Neuronal stem cell (in vitro differentiated cells): ENCODE data around the gene CCDC171.

Experiments used
- DNase-seq: peaks from one replicate; pipeline ENCODE4 v3.0.0-alpha.2; 2013; ENCODE audit warnings: low spot score
- H2AFZ ChIP-seq: one replicate; pipeline ENCODE4 v1.6.1; 2013; ENCODE audit warnings: mild to moderate bottlenecking, low read length, inconsistent platforms
- H2AK5ac ChIP-seq: 2 replicates; pipeline ENCODE4 v1.6.1; 2013; ENCODE audit warnings: low read depth, mild to moderate bottlenecking, inconsistent platforms, low read length, moderate library complexity, mixed read lengths
- H2BK120ac ChIP-seq: 2 replicates; pipeline ENCODE4 v1.6.1; 2013; ENCODE audit warnings: low read depth, mild to moderate bottlenecking, inconsistent platforms, low read length, moderate library complexity, mixed read lengths
- H2BK12ac ChIP-seq: one replicate; pipeline ENCODE4 v1.6.1; 2013; ENCODE audit warnings: low read length, inconsistent platforms
- H2BK15ac ChIP-seq: 2 replicates; pipeline ENCODE4 v1.6.1; 2013; ENCODE audit warnings: mild to moderate bottlenecking, low read length, inconsistent platforms, mixed read lengths
- H2BK5ac ChIP-seq: one replicate; pipeline ENCODE4 v1.6.1; 2013; ENCODE audit warnings: inconsistent platforms, mild to moderate bottlenecking, low read length, moderate library complexity
- H3K14ac ChIP-seq: one replicate; pipeline ENCODE4 v1.6.1; 2013; ENCODE audit warnings: low read length, inconsistent platforms
- H3K18ac ChIP-seq: 2 replicates; pipeline ENCODE4 v1.6.1; 2013; ENCODE audit warnings: low read length, inconsistent platforms
- H3K23ac ChIP-seq: 2 replicates; pipeline ENCODE4 v1.6.1; 2013; ENCODE audit warnings: low read depth, mild to moderate bottlenecking, mixed read lengths, low read length, inconsistent platforms; ENCODE audit not compliant: poor library complexity
- H3K27ac ChIP-seq: replicated peaks from 3 replicates; pipeline ENCODE4 v1.5.1; 2013; ENCODE audit warnings: low read length, inconsistent platforms
- H3K27me3 ChIP-seq, 3 experiments: 2 replicates each; pipeline ENCODE4 v1.6.1; 2013; ENCODE audit warnings: low read length in 3 of 3, mild to moderate bottlenecking in 2 of 3, inconsistent platforms in 1 of 3, low read depth in 1 of 3, mixed read lengths in 1 of 3, moderate library complexity in 1 of 3; ENCODE audit not compliant: control insufficient read depth in 3 of 3, insufficient read depth in 3 of 3
- H3K36me3 ChIP-seq, 2 donors: replicated peaks in 1 of 2; 2 replicates each; pipeline ENCODE4 v1.6.1; 2013; ENCODE audit warnings: low read length in 2 of 2; ENCODE audit not compliant: control insufficient read depth in 2 of 2, insufficient read depth in 2 of 2
- H3K4ac ChIP-seq: 2 replicates; pipeline ENCODE4 v1.6.1; 2013; ENCODE audit warnings: inconsistent platforms, mild to moderate bottlenecking, low read length, moderate library complexity
- H3K4me1 ChIP-seq, 2 donors: 1 replicate in 1 of 2; 2 replicates in 1 of 2; pipeline ENCODE4 v1.6.1; 2013; ENCODE audit warnings: low read length in 2 of 2, low read depth in 1 of 2; ENCODE audit not compliant: control insufficient read depth in 2 of 2, insufficient read depth in 1 of 2
- H3K4me2 ChIP-seq: one replicate; pipeline ENCODE4 v1.6.1; 2013; ENCODE audit warnings: mild to moderate bottlenecking, low read length, inconsistent platforms; ENCODE audit not compliant: insufficient read depth, poor library complexity, severe bottlenecking
- H3K4me3 ChIP-seq, 2 donors: 2 replicates each; pipeline ENCODE4 v1.5.1; 2013; ENCODE audit warnings: low read length in 2 of 2, mild to moderate bottlenecking in 2 of 2, inconsistent platforms in 1 of 2, moderate library complexity in 1 of 2
- H3K79me1 ChIP-seq: one replicate; pipeline ENCODE4 v1.6.1; 2013; ENCODE audit warnings: low read depth, mild to moderate bottlenecking, inconsistent platforms, low read length, moderate library complexity
- H3K9ac ChIP-seq: one replicate; pipeline ENCODE4 v1.6.1; 2013; ENCODE audit warnings: mild to moderate bottlenecking, low read depth, low read length, inconsistent platforms; ENCODE audit not compliant: poor library complexity
- H3K9me3 ChIP-seq, 2 donors: replicated peaks in 1 of 2; 2 replicates each; pipeline versions ENCODE3 to v1.6.1; 2013; ENCODE audit warnings: low read length in 2 of 2, mild to moderate bottlenecking in 2 of 2, inconsistent platforms in 1 of 2, low read depth in 1 of 2, mixed read lengths in 1 of 2, moderate library complexity in 1 of 2; ENCODE audit not compliant: control insufficient read depth in 2 of 2, insufficient read depth in 1 of 2
- H4K8ac ChIP-seq: one replicate; pipeline ENCODE4 v1.6.1; 2013; ENCODE audit warnings: low read depth, mild to moderate bottlenecking, inconsistent platforms, low read length, moderate library complexity
- H4K91ac ChIP-seq: one replicate; pipeline ENCODE4 v1.6.1; 2013; ENCODE audit warnings: low read length, low read depth, mild to moderate bottlenecking, inconsistent platforms; ENCODE audit not compliant: poor library complexity
- WGBS, 2 donors: extraction: QIAGEN DNeasy Blood & Tissue Kit; methylation state at CpG; one replicate each; pipeline ENCODE4 v1.1.7; 2013; ENCODE audit warnings: missing lambda C conversion rate in 2 of 2, mixed read lengths in 1 of 2; ENCODE audit not compliant: insufficient read length in 2 of 2, insufficient replicate concordance in 1 of 2; ENCODE audit errors: extremely low coverage in 2 of 2; 5-methylcytosine and 5-hydroxymethylcytosine counted together

The CCDC171 gene

GRCh38 chr9:15982182-15982581, 429.3 kb downstream of the CCDC171 start:
- DNase-seq, result no peak
- H3K79me1 ChIP-seq, result no peaks in the 10 kb centered on the region
- H3K23ac ChIP-seq, result no peak overlapping the region
- H3K14ac ChIP-seq, result no peak overlapping the region
- no peaks in the 10 kb centered on the region for H3K4me1 ChIP-seq
- H3K4ac ChIP-seq, result no peak overlapping the region
- WGBS, 2 donors, result no CpG with 5 or more reads among the region's 5 CpGs
- no peak overlapping the region for H3K4me3 ChIP-seq
- no peak overlapping the region for H2AFZ ChIP-seq
- no peak overlapping the region for H3K9ac ChIP-seq
- no peak overlapping the region for H2BK120ac ChIP-seq
- no peak overlapping the region for H2AK5ac ChIP-seq
- no peak overlapping the region for H4K91ac ChIP-seq
- no peak overlapping the region for H3K4me2 ChIP-seq
- H3K18ac ChIP-seq, result no peak overlapping the region
- H2BK5ac ChIP-seq, result no peak overlapping the region
- H3K36me3 ChIP-seq, result no peaks in the 10 kb centered on the region
- H3K27me3 ChIP-seq, result no peaks in the 10 kb centered on the region
- no peak overlapping the region for H2BK12ac ChIP-seq
- no peak overlapping the region for H2BK15ac ChIP-seq
- H3K27ac ChIP-seq, result no peak overlapping the region
- H3K9me3 ChIP-seq, result no peaks in the 10 kb centered on the region
- H4K8ac ChIP-seq, result no peak overlapping the region

DNA sequence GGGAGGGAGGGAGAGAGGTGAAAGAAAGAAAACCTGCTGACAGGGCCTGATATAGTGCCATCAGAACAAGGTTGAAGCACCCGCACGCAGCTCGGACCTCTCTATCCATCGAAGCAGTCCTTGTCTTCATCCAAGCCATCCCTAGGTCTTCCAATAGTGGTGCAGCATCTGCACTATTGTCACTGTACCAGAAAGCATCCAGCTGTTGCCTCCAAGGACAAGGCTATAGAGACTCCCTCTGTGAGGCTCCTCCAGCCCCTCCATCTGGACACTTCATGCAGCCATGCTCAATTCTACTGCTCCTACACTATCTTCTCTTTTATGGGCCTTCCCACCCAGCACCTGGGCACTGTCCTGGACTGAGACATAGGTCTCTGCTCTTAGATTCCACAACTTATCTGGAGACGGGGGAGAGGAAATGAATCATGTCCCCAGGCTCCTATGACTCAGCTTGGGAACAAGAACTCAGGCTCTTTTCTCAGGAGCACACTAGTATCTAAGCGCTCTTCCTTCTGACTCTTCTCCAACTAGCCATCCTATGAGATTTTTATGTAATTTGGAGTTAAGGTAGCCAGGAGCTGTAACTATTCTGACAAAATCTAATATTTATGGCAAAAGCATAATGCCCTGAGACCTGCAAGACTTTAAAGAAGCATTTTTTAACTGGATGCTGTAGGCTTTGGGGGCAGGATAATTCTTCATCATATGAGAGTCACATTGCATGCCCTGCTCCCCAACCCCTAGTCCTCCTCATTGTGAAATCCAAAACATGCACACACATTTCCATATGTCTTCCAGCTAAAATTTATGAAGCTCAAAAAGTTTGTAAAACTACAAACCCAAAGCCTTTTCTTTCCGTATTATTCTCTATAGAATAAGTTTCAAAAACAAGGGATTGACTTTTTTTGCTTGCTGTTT, 446.8 kb downstream of the CCDC171 start:
- Histone ChIP-seq H2BK5ac (no peak overlapping the region), H3K79me1 (no peaks in the 10 kb centered on the region), H3K9me3 (no peaks in the 10 kb centered on the region), H3K4me3 (no peak overlapping the region), H2AFZ (no peak overlapping the region), H3K27ac (no peak overlapping the region), H3K27me3 (peaks cover 0 to 2% (median 0%) of the 10 kb centered on the region in 3 experiments), H3K18ac (no peak overlapping the region), H2BK120ac (no peak overlapping the region), H4K8ac (no peak overlapping the region), H3K4me2 (no peak overlapping the region), H2BK12ac (no peak overlapping the region), H3K23ac (no peak overlapping the region), H3K9ac (no peak overlapping the region), H3K4me1 (peaks cover 0 to 5% of the 10 kb centered on the region in 2 donors), H2BK15ac (no peak overlapping the region), H3K4ac (no peak overlapping the region), H2AK5ac (no peak overlapping the region), H3K36me3 (no peaks in the 10 kb centered on the region), H3K14ac (no peak overlapping the region), H4K91ac (no peak overlapping the region)
- no peak for DNase-seq
- WGBS, 2 donors, result no CpG with 5 or more reads among the region's 7 CpGs

DNA sequence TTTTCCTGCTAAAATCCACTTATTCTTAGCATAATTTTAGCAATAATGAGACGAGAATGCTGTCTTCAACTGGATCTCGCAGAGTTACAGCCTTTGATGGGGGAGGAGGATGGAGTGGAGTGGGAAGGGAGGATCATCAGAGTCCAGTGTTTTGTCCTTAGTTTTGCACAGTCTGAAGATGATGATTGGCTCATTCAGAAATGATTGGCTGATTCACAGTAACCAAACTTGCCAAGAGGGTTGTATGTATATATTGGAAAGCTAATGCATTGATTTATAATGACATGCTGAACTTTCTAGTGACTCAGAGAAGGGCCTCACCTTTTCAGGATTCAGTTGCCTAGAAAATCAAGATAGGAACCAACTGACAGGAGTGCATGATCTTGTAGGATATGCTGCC, 448.0 kb downstream of the CCDC171 start:
- H2BK12ac ChIP-seq, result no peak overlapping the region
- WGBS, 2 donors, result no CpG with 5 or more reads among the region's 2 CpGs
- no peak overlapping the region for H3K18ac ChIP-seq
- no peak overlapping the region for H2AK5ac ChIP-seq
- H3K36me3 ChIP-seq, result no peaks in the 10 kb centered on the region
- no peak overlapping the region for H4K8ac ChIP-seq
- no peak overlapping the region for H3K27ac ChIP-seq
- no peak overlapping the region for H3K9ac ChIP-seq
- no peak overlapping the region for H4K91ac ChIP-seq
- no peaks in the 10 kb centered on the region for H3K27me3 ChIP-seq
- no peak overlapping the region for H2BK15ac ChIP-seq
- H3K4me3 ChIP-seq, result no peak overlapping the region
- no peak overlapping the region for H3K23ac ChIP-seq
- DNase-seq, result no peak
- peaks cover 0 to 5% of the 10 kb centered on the region in 2 donors for H3K4me1 ChIP-seq
- H3K9me3 ChIP-seq, result no peaks in the 10 kb centered on the region
- no peak overlapping the region for H3K14ac ChIP-seq
- no peak overlapping the region for H2BK5ac ChIP-seq
- H3K4me2 ChIP-seq, result no peak overlapping the region
- no peak overlapping the region for H2BK120ac ChIP-seq
- H2AFZ ChIP-seq, result no peak overlapping the region
- no peaks in the 10 kb centered on the region for H3K79me1 ChIP-seq
- H3K4ac ChIP-seq, result no peak overlapping the region

DNA sequence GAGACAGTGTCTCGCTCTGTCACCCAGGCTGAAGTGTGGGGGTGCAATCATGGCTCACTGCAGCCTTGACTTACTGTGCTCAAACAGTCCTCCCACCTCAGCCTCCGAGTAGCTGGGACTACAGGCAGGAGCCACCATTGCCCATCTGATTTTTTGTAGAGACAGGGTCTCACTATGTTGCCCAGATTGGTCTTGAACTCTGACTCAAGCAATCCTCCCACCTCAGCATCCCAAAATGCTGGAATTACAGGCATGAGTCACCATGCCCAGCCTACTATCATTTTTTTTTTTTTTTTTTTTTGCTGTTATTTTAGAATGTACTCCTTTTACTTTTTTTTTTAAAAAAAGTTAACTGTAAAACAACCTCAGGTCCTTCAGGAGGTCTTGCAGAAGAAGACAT, 449.0 kb downstream of the CCDC171 start:
- no CpG with 5 or more reads among the region's 2 CpGs for WGBS, 2 donors
- no peak overlapping the region for H3K4me2 ChIP-seq
- no peak for DNase-seq

More for the DNA sequence above, 449.0 kb downstream of the CCDC171 start:
- Histone ChIP-seq H3K4ac (no peak overlapping the region), H3K27me3 (no peaks in the 10 kb centered on the region), H4K91ac (no peak overlapping the region), H2AFZ (no peak overlapping the region), H3K9ac (no peak overlapping the region), H2AK5ac (no peak overlapping the region), H2BK5ac (no peak overlapping the region), H3K27ac (no peak overlapping the region), H2BK120ac (no peak overlapping the region), H3K18ac (no peak overlapping the region), H2BK15ac (no peak overlapping the region), H3K4me3 (no peak overlapping the region), H3K36me3 (no peaks in the 10 kb centered on the region), H2BK12ac (no peak overlapping the region), H3K23ac (no peak overlapping the region), H3K79me1 (no peaks in the 10 kb centered on the region), H3K4me1 (peaks cover 0 to 5% of the 10 kb centered on the region in 2 donors), H4K8ac (no peak overlapping the region), H3K9me3 (no peaks in the 10 kb centered on the region), H3K14ac (no peak overlapping the region)
